Ammon's horn (tissue), 1 donor: ENCODE results near the gene NIPBL.
A peak's percentile ranks its signal among the peaks of the same experiment; 100 is the strongest.
"Not testable (repeated sequence)": the region's sequence is repeated elsewhere in the genome, so short reads cannot be mapped to it uniquely, and the experiment has no call there.

Source experiments
- DNase-seq: peaks from one replicate; pipeline ENCODE4 v3.0.0-alpha.2; 2016; ENCODE audit warnings: low spot score

Gene NIPBL

DNA sequence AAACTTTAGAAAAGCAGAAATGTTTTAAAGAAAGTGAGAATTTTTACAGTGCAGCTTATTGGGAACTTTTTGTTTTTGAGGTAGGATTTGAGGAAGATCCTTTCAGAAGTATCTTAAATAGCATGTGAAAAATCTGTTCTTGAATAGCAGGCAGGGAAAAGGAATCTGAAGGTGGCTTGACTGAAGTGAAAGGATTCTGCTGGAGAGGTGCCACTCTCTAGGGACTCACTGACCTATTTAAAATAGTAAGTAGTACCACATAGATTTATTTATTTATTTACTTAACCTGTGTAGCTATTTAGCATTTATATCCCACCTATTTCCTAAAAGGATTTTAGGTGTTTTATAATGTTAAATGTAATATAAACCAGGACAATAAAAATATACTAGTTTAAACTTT is 69.1 kb downstream of the NIPBL start:
- no peak for DNase-seq

DNA sequence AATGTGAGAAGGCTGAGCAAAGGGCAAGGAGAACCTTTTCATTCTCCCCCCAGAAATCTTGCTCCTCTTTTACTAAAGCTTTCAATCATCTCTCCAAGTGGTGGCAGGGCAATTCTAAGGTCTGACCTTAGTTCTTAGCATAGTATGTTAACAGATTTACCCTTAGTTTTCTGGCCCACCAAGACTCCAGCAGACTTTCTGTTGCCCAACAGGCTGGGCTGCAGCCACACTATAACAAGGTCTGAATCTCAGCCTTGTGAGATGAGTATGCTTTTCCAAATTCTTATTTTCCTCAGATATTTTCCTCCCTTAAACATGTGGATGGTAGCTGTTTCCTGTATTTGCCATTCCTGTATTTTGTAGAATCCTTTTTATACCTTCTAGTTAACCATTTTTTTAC is 69.5 kb downstream of the NIPBL start:
- no peak for DNase-seq

- no peak for DNase-seq
Observed at GRCh38 chr5:36948041-36948440, 71.5 kb downstream of the NIPBL start.

GRCh38 chr5:36948650-36949049 is 72.1 kb downstream of the NIPBL start:
- no peak for DNase-seq

- no peak for DNase-seq
Observed at GRCh38 chr5:36949593-36949992, 73.0 kb downstream of the NIPBL start.

GRCh38 chr5:36950586-36951457 is 74.3 kb downstream of the NIPBL start:
- no peak for DNase-seq

GRCh38 chr5:36953043-36953442 is 76.5 kb downstream of the NIPBL start:
- DNase-seq: no peak

DNA sequence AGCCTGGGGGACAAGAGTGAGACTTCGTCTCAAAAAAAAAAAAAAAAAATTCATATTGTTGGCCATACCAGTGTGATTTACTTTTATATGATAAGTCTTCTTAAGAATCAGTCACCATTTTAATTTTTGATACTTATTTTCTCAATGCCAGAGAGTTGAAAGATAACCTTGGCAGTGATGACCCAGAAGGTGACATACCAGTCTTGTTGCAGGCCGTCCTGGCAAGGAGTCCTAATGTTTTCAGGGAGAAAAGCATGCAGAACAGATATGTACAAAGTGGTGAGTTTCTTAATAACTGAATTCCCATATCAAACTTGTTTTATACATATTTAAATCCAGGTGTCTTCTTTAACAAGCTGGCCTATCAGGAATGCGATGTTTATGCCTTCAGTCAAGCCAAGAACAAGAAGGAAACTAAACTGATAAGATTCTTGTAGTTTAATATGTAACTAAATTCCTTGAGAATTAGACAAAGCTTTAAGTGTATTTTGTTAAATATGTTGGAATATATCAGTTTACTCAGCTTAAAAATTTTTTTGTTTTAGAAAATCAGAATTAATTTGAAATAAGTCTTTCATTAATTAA is 81.5 kb downstream of the NIPBL start:
- no peak for DNase-seq

DNA sequence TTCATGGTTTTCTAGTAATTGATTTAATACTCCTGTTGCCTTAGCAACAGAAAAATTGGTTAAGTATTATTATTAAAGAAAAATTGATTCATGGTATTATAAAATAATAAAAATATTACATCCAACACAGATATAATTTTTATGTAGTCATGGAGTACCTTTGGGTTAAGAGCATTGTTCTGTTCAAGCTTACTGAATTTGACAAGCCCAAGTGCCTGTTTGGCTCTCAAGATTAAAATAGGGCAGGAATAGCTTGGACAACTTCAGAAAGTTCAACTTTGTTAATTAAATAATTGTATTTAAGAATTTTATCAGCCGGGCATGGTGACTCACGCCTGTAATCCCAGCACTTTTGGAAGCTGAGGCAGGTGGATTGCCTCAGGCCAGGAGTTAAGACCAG is 82.0 kb downstream of the NIPBL start:
- DNase-seq: no peak

GRCh38 chr5:36965179-36965578 is 88.6 kb downstream of the NIPBL start:
- no peak for DNase-seq

DNA sequence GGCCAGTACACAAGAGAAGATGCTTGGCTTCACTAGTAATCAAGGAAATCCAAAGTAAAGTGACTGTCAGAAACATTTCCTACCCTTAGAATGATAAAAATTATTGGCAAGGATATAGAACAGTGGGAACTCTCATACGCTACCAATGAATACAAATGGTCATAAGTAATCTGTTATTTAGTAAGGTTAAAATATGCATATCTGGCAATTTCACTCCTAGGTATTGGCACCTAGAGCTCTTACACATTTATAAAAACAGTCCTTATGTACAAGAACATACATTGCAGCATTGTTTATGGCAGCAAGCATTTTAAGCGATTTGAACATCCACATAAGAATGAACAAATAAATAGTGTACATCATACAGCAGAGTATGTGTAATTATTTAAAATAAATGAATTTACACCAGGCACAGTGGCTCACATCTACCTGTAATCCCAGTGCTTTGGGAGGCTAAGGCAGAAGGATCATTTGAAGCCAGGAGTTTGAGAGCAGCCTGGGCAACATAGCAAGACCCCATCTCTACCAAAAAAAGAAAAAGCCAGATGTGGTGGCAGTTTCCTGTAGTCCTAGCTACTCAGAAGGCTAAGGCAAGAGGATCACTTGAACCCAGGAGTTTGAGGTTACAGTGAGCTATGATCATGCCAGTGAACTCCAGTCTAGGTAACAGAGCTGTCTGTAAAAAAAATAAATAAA is 93.3 kb downstream of the NIPBL start:
- DNase-seq: no peak

GRCh38 chr5:36978196-36978595 is 101.6 kb downstream of the NIPBL start:
- DNase-seq: no peak

GRCh38 chr5:36982146-36982545 is 105.6 kb downstream of the NIPBL start:
- no peak for DNase-seq

GRCh38 chr5:36985387-36985786 is 108.8 kb downstream of the NIPBL start:
- no peak for DNase-seq

- DNase-seq: no peak
Observed at GRCh38 chr5:36988396-36988795, 111.8 kb downstream of the NIPBL start.

- DNase-seq: no peak
Observed at GRCh38 chr5:36998578-36998977, 122.0 kb downstream of the NIPBL start.

GRCh38 chr5:37002176-37002751 is 125.7 kb downstream of the NIPBL start:
- no peak for DNase-seq

DNA sequence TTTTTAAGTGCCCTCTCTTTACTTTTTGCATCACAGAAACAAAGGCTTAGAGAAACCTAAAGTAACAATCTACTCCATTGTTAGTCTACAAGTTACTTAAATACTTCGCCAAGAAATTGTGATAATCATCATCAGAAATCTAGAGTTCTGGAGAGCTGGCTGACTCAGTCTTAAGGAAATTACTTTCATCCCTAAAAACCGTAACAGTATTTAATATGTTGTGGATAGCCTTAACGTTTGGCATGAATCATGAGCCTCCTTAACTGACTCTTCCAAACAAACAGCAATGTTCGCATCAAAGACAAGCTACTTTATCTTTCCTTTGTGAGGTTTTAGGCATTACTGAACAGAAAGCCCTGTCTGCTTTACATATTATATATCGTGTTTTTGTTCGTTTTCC is 128.7 kb downstream of the NIPBL start:
- DNase-seq: no peak

DNA sequence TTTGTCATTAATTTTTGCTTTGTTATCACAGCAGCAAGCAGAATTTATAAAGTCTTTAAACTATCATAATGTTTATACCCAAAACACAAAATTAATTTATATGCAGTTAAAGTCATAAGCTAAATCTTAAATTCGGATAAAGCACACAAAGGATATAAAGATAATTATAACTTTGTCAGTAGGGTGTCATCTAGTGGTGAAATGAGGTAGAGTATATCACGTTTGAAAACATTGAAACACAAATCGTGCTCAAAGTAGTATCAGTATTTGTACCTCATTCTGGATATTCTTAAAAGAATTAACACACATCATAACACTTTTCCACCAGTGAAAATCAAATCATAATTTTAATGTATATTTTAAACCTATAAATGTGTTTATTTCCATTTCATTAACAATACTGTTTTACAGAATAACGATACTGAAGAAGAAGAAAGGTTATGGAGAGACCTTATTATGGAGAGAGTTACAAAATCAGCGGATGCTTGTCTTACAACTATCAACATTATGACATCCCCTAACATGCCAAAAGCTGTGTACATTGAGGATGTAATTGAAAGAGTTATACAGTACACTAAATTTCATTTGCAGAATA is 129.5 kb downstream of the NIPBL start:
- DNase-seq: peak; percentile 30

DNA sequence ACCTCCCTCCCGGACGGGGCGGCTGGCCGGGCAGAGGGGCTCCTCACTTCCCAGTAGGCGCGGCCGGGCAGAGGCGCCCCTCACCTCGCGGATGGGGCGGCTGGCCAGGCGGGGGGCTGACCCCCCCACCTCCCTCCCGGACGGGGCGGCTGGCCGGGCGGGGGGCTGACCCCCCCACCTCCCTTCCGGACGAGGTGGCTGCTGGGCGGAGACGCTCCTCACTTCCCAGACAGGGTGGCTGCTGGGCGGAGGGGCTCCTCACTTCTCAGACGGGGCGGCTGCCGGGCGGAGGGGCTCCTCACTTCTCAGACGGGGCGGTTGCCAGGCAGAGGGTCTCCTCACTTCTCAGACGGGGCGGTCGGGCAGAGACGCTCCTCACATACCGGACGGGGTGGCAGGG is 136.6 kb downstream of the NIPBL start:
- not testable (repeated sequence) for DNase-seq

- no peak for DNase-seq
Observed at GRCh38 chr5:37014321-37014720, 137.8 kb downstream of the NIPBL start.
